Neuronal stem cell (in vitro differentiated cells): Measurements from ENCODE around the gene ACSS1.
"Not testable (repeated sequence)": the region's sequence is repeated elsewhere in the genome, so short reads cannot be mapped to it uniquely, and the experiment has no call there.

Source experiments
- DNase-seq: peaks from one replicate; pipeline ENCODE4 v3.0.0-alpha.2; 2013; ENCODE audit warnings: low spot score
- H2AFZ ChIP-seq: one replicate; pipeline ENCODE4 v1.6.1; 2013; ENCODE audit warnings: mild to moderate bottlenecking, low read length, inconsistent platforms
- H2AK5ac ChIP-seq: 2 replicates; pipeline ENCODE4 v1.6.1; 2013; ENCODE audit warnings: low read depth, mild to moderate bottlenecking, inconsistent platforms, low read length, moderate library complexity, mixed read lengths
- H2BK120ac ChIP-seq: 2 replicates; pipeline ENCODE4 v1.6.1; 2013; ENCODE audit warnings: low read depth, mild to moderate bottlenecking, inconsistent platforms, low read length, moderate library complexity, mixed read lengths
- H2BK12ac ChIP-seq: one replicate; pipeline ENCODE4 v1.6.1; 2013; ENCODE audit warnings: low read length, inconsistent platforms
- H2BK15ac ChIP-seq: 2 replicates; pipeline ENCODE4 v1.6.1; 2013; ENCODE audit warnings: mild to moderate bottlenecking, low read length, inconsistent platforms, mixed read lengths
- H2BK5ac ChIP-seq: one replicate; pipeline ENCODE4 v1.6.1; 2013; ENCODE audit warnings: inconsistent platforms, mild to moderate bottlenecking, low read length, moderate library complexity
- H3K14ac ChIP-seq: one replicate; pipeline ENCODE4 v1.6.1; 2013; ENCODE audit warnings: low read length, inconsistent platforms
- H3K18ac ChIP-seq: 2 replicates; pipeline ENCODE4 v1.6.1; 2013; ENCODE audit warnings: low read length, inconsistent platforms
- H3K23ac ChIP-seq: 2 replicates; pipeline ENCODE4 v1.6.1; 2013; ENCODE audit warnings: low read depth, mild to moderate bottlenecking, mixed read lengths, low read length, inconsistent platforms; ENCODE audit not compliant: poor library complexity
- H3K27ac ChIP-seq: replicated peaks from 3 replicates; pipeline ENCODE4 v1.5.1; 2013; ENCODE audit warnings: low read length, inconsistent platforms
- H3K27me3 ChIP-seq, 3 experiments: 2 replicates each; pipeline ENCODE4 v1.6.1; 2013; ENCODE audit warnings: low read length in 3 of 3, mild to moderate bottlenecking in 2 of 3, inconsistent platforms in 1 of 3, low read depth in 1 of 3, mixed read lengths in 1 of 3, moderate library complexity in 1 of 3; ENCODE audit not compliant: control insufficient read depth in 3 of 3, insufficient read depth in 3 of 3
- H3K36me3 ChIP-seq, 2 donors: replicated peaks in 1 of 2; 2 replicates each; pipeline ENCODE4 v1.6.1; 2013; ENCODE audit warnings: low read length in 2 of 2; ENCODE audit not compliant: control insufficient read depth in 2 of 2, insufficient read depth in 2 of 2
- H3K4ac ChIP-seq: 2 replicates; pipeline ENCODE4 v1.6.1; 2013; ENCODE audit warnings: inconsistent platforms, mild to moderate bottlenecking, low read length, moderate library complexity
- H3K4me1 ChIP-seq, 2 donors: 1 replicate in 1 of 2; 2 replicates in 1 of 2; pipeline ENCODE4 v1.6.1; 2013; ENCODE audit warnings: low read length in 2 of 2, low read depth in 1 of 2; ENCODE audit not compliant: control insufficient read depth in 2 of 2, insufficient read depth in 1 of 2
- H3K4me2 ChIP-seq: one replicate; pipeline ENCODE4 v1.6.1; 2013; ENCODE audit warnings: mild to moderate bottlenecking, low read length, inconsistent platforms; ENCODE audit not compliant: insufficient read depth, poor library complexity, severe bottlenecking
- H3K4me3 ChIP-seq, 2 donors: 2 replicates each; pipeline ENCODE4 v1.5.1; 2013; ENCODE audit warnings: low read length in 2 of 2, mild to moderate bottlenecking in 2 of 2, inconsistent platforms in 1 of 2, moderate library complexity in 1 of 2
- H3K79me1 ChIP-seq: one replicate; pipeline ENCODE4 v1.6.1; 2013; ENCODE audit warnings: low read depth, mild to moderate bottlenecking, inconsistent platforms, low read length, moderate library complexity
- H3K9ac ChIP-seq: one replicate; pipeline ENCODE4 v1.6.1; 2013; ENCODE audit warnings: mild to moderate bottlenecking, low read depth, low read length, inconsistent platforms; ENCODE audit not compliant: poor library complexity
- H3K9me3 ChIP-seq, 2 donors: replicated peaks in 1 of 2; 2 replicates each; pipeline versions ENCODE3 to v1.6.1; 2013; ENCODE audit warnings: low read length in 2 of 2, mild to moderate bottlenecking in 2 of 2, inconsistent platforms in 1 of 2, low read depth in 1 of 2, mixed read lengths in 1 of 2, moderate library complexity in 1 of 2; ENCODE audit not compliant: control insufficient read depth in 2 of 2, insufficient read depth in 1 of 2
- H4K8ac ChIP-seq: one replicate; pipeline ENCODE4 v1.6.1; 2013; ENCODE audit warnings: low read depth, mild to moderate bottlenecking, inconsistent platforms, low read length, moderate library complexity
- H4K91ac ChIP-seq: one replicate; pipeline ENCODE4 v1.6.1; 2013; ENCODE audit warnings: low read length, low read depth, mild to moderate bottlenecking, inconsistent platforms; ENCODE audit not compliant: poor library complexity
- WGBS, 2 donors: extraction: QIAGEN DNeasy Blood & Tissue Kit; methylation state at CpG; one replicate each; pipeline ENCODE4 v1.1.7; 2013; ENCODE audit warnings: missing lambda C conversion rate in 2 of 2, mixed read lengths in 1 of 2; ENCODE audit not compliant: insufficient read length in 2 of 2, insufficient replicate concordance in 1 of 2; ENCODE audit errors: extremely low coverage in 2 of 2; 5-methylcytosine and 5-hydroxymethylcytosine counted together

Gene ACSS1

GRCh38 chr20:25001323-25001722 is 56.6 kb downstream of the ACSS1 start:
- not testable (repeated sequence) for H2AFZ ChIP-seq, H3K36me3 ChIP-seq, H3K27ac ChIP-seq, H3K79me1 ChIP-seq, H3K4me2 ChIP-seq, H3K4ac ChIP-seq, DNase-seq, H2AK5ac ChIP-seq, H2BK5ac ChIP-seq, H3K14ac ChIP-seq, H4K91ac ChIP-seq, H3K9me3 ChIP-seq, H3K4me1 ChIP-seq, H4K8ac ChIP-seq, H2BK120ac ChIP-seq, H2BK15ac ChIP-seq, H3K23ac ChIP-seq, H3K9ac ChIP-seq, H2BK12ac ChIP-seq, H3K4me3 ChIP-seq, H3K18ac ChIP-seq
- H3K27me3 ChIP-seq, result peaks cover 0 to 25% (median 0%) of the 10 kb centered on the region in 3 experiments
- no CpG with 5 or more reads among the region's 4 CpGs for WGBS, 2 donors

DNA sequence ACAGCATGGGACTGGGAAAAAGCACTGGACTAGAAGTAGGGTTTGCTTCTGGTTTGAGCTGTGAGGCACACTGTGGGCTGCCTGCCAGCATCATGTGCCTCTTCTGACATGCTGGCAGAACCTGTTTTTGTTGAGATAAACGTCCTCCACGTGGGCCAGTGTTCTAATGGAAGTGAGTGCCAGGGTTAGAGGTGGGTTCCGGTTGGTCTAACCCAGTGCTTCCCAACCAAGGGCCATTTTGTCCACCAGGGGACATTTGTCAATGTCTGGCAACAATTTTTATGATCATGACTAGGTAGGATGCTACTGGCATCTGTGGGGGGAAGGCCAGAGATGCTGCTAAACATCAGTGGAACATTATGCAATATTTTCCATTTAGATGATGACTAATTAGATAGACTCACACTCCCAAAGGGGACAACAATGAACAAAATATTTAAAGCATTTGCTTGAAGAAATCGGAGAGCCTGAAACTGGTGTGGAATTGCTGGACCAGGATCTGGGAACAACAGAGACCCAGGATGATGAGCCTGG is 57.6 kb downstream of the ACSS1 start:
- DNase-seq, result no peak
- Histone ChIP-seq H3K4me2 (no peak overlapping the region), H2BK12ac (no peak overlapping the region), H3K9ac (no peak overlapping the region), H3K23ac (no peak overlapping the region), H3K79me1 (no peaks in the 10 kb centered on the region), H2BK5ac (no peak overlapping the region), H2AK5ac (no peak overlapping the region), H3K9me3 (no peaks in the 10 kb centered on the region), H3K18ac (no peak overlapping the region), H3K27me3 (peaks cover 0 to 24% (median 0%) of the 10 kb centered on the region in 3 experiments), H2BK15ac (no peak overlapping the region), H2BK120ac (no peak overlapping the region), H3K14ac (no peak overlapping the region), H3K4me1 (peaks cover under 1 to 1% of the 10 kb centered on the region in 2 donors), H3K27ac (no peak overlapping the region), H3K36me3 (no peaks in the 10 kb centered on the region), H2AFZ (no peak overlapping the region), H3K4ac (no peak overlapping the region), H4K8ac (no peak overlapping the region), H4K91ac (no peak overlapping the region), H3K4me3 (no peak overlapping the region)
- no CpG with 5 or more reads among the region's 4 CpGs for WGBS, 2 donors

DNA sequence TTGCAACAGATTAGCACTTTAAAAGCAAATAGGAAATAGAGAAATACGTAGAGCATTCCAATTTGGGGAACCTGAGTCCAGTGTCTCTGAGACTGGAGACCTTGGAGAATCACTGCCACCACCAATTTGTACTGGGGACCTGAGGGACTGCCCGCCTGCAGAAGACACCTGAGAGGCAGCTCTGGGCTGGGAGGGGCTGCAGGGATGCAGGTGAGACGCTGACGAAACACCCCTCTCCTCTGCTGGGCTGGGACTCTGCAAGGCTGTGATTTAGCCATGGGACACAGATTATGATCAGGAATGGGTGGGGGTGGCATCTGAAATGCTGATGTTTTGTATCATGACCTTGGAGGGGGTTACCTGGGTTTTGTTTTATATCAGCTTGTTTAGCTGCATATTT is 58.4 kb downstream of the ACSS1 start:
- Histone ChIP-seq H3K4me3 (no peak overlapping the region), H2BK5ac (no peak overlapping the region), H4K8ac (no peak overlapping the region), H3K9me3 (no peaks in the 10 kb centered on the region), H4K91ac (no peak overlapping the region), H2BK12ac (no peak overlapping the region), H3K9ac (no peak overlapping the region), H3K27me3 (peaks cover 0 to 24% (median 0%) of the 10 kb centered on the region in 3 experiments), H3K4me2 (no peak overlapping the region), H3K79me1 (no peaks in the 10 kb centered on the region), H3K4me1 (peaks cover 1 to 6% of the 10 kb centered on the region in 2 donors), H2BK15ac (no peak overlapping the region), H3K4ac (no peak overlapping the region), H3K36me3 (no peaks in the 10 kb centered on the region), H2AK5ac (no peak overlapping the region), H3K14ac (no peak overlapping the region), H3K18ac (no peak overlapping the region), H3K27ac (no peak overlapping the region), H2BK120ac (no peak overlapping the region), H3K23ac (no peak overlapping the region), H2AFZ (no peak overlapping the region)
- no peak for DNase-seq
- WGBS, 2 donors, result no CpG with 5 or more reads among the region's 4 CpGs

- no peak for DNase-seq
- no peak overlapping the region for H2BK120ac ChIP-seq
- no peaks in the 10 kb centered on the region for H3K9me3 ChIP-seq
- H2BK5ac ChIP-seq, result no peak overlapping the region
- no peak overlapping the region for H2BK15ac ChIP-seq
- no peak overlapping the region for H4K8ac ChIP-seq
- peaks cover 0 to 24% (median 0%) of the 10 kb centered on the region in 3 experiments for H3K27me3 ChIP-seq
- H2BK12ac ChIP-seq, result no peak overlapping the region
- H3K18ac ChIP-seq, result no peak overlapping the region
- no peak overlapping the region for H3K4me2 ChIP-seq
- no peaks in the 10 kb centered on the region for H3K79me1 ChIP-seq
- H3K4me3 ChIP-seq, result no peak overlapping the region
- WGBS, 2 donors, result no CpG with 5 or more reads among the region's 12 CpGs
- H3K36me3 ChIP-seq, result no peaks in the 10 kb centered on the region
- no peak overlapping the region for H2AFZ ChIP-seq
- H2AK5ac ChIP-seq, result no peak overlapping the region
- no peak overlapping the region for H3K14ac ChIP-seq
- H3K4ac ChIP-seq, result no peak overlapping the region
- no peak overlapping the region for H3K9ac ChIP-seq
- no peak overlapping the region for H4K91ac ChIP-seq
- H3K4me1 ChIP-seq, result peaks cover 1 to 10% of the 10 kb centered on the region in 2 donors
- no peak overlapping the region for H3K27ac ChIP-seq
- H3K23ac ChIP-seq, result no peak overlapping the region
These were observed 59.1 kb downstream of the ACSS1 start for GRCh38 chr20:24998631-24999445.
